COLO829 (cell line): Measurements from ENCODE around the gene CHKA.

Experiments
- DNase-seq: peaks from one replicate; pipeline ENCODE4 v3.0.0; 2012; ENCODE audit warnings: low spot score

Gene CHKA

GRCh38 chr11:68031144-68031464 lies 90.1 kb downstream of the CHKA start:
- DNase-seq = no peak

GRCh38 chr11:68030318-68031143 lies 90.7 kb downstream of the CHKA start, which contains the start of gene NDUFS8:
NDUFS8 (plus strand) TSS chr11:68030681; CDS start chr11:68032152, 1,471 bp downstream.
- DNase-seq = peak; percentile 99

- no peak for DNase-seq
These were observed 92.2 kb downstream of the CHKA start for GRCh38 chr11:68028802-68029545.

- no peak for DNase-seq
These were observed 93.5 kb downstream of the CHKA start for GRCh38 chr11:68027667-68028066.

GRCh38 chr11:68026391-68027105 lies 94.6 kb downstream of the CHKA start:
- no peak for DNase-seq

- no peak for DNase-seq
These were observed 96.1 kb downstream of the CHKA start for GRCh38 chr11:68025047-68025446.

- no peak for DNase-seq
These were observed 96.7 kb downstream of the CHKA start for GRCh38 chr11:68024508-68024907.

- no peak for DNase-seq
These were observed 98.7 kb downstream of the CHKA start for GRCh38 chr11:68022531-68022930.

GRCh38 chr11:68021167-68021787 lies 99.9 kb downstream of the CHKA start:
- DNase-seq = no peak

- no peak for DNase-seq
These were observed 100.6 kb downstream of the CHKA start for GRCh38 chr11:68020575-68020974.

- no peak for DNase-seq
These were observed 101.7 kb downstream of the CHKA start for GRCh38 chr11:68019486-68019885.

GRCh38 chr11:68018730-68019190 lies 102.4 kb downstream of the CHKA start:
- DNase-seq = no peak

GRCh38 chr11:68017980-68018729 lies 103.0 kb downstream of the CHKA start:
- DNase-seq = no peak

- peak; percentile 69 for DNase-seq
These were observed 104.0 kb downstream of the CHKA start for GRCh38 chr11:68016904-68017817.

GRCh38 chr11:68016161-68016903 lies 104.9 kb downstream of the CHKA start:
- no peak for DNase-seq

GRCh38 chr11:68015467-68015866 lies 105.7 kb downstream of the CHKA start:
- DNase-seq = no peak

- no peak for DNase-seq
These were observed 106.2 kb downstream of the CHKA start for GRCh38 chr11:68014947-68015447.

- DNase-seq = no peak
These were observed 106.8 kb downstream of the CHKA start for GRCh38 chr11:68014157-68014946.
